Astrocyte (in vitro differentiated cells and primary cell): Measurements from ENCODE around the gene TBC1D2B. TPM values are rescaled to one million over a fixed set of nuclear protein-coding genes. Genes with fewer than 3 reads are reported as not detected.
"Not testable (repeated sequence)": the region's sequence is repeated elsewhere in the genome, so short reads cannot be mapped to it uniquely, and the experiment has no call there.

Source experiments
- DNase-seq: peaks from one replicate; pipeline ENCODE4 v3.0.0-alpha.2; 2010; ENCODE audit warnings: low read depth
- FAIRE-seq: peaks from 2 replicates; lab custom pipeline; 2011; peaks lifted over from hg19 to GRCh38; lab: Jason Lieb, UNC
- H2AFZ ChIP-seq: 2 replicates; pipeline ENCODE4 v1.6.0; 2012; ENCODE audit warnings: low read depth, low read length, inconsistent platforms
- H3K27ac ChIP-seq: 2 replicates; pipeline ENCODE4 v1.5.1; 2011; ENCODE audit warnings: low read depth, low read length, inconsistent platforms
- H3K27me3 ChIP-seq: 2 replicates; pipeline ENCODE4 v1.6.0; 2011; ENCODE audit warnings: low read length, inconsistent platforms; ENCODE audit not compliant: insufficient read depth
- H3K36me3 ChIP-seq: 2 replicates; pipeline ENCODE4 v1.5.1; 2011; ENCODE audit warnings: low read length, inconsistent platforms; ENCODE audit not compliant: insufficient read depth
- H3K4me1 ChIP-seq: 2 replicates; pipeline ENCODE4 v1.5.1; 2011; ENCODE audit warnings: low read length, inconsistent platforms; ENCODE audit not compliant: insufficient read depth
- H3K4me2 ChIP-seq: 2 replicates; pipeline ENCODE4 v1.6.0; 2012; ENCODE audit warnings: low read length, inconsistent platforms
- H3K4me3 ChIP-seq: 2 replicates; pipeline ENCODE4 v1.5.1; 2011; ENCODE audit warnings: low read depth, mild to moderate bottlenecking, low read length, inconsistent platforms; ENCODE audit not compliant: insufficient read depth
- H3K79me2 ChIP-seq: 2 replicates; pipeline ENCODE4 v1.6.0; 2012; ENCODE audit warnings: mild to moderate bottlenecking, low read length, inconsistent platforms; ENCODE audit not compliant: insufficient read depth
- H3K9ac ChIP-seq: 2 replicates; pipeline ENCODE4 v1.6.0; 2012; ENCODE audit warnings: mild to moderate bottlenecking, low read length, inconsistent platforms
- H3K9me3 ChIP-seq: 2 replicates; pipeline ENCODE4 v1.5.1; 2012; ENCODE audit warnings: low read depth, mild to moderate bottlenecking, low read length, inconsistent platforms; ENCODE audit not compliant: insufficient read depth
- H4K20me1 ChIP-seq: 2 replicates; pipeline ENCODE4 v1.6.0; 2012; ENCODE audit warnings: low read length, inconsistent platforms; ENCODE audit not compliant: insufficient read depth
- H3K27ac Mint-ChIP-seq: one replicate; pipeline ENCODE4 v1.8.0; 2021; ENCODE audit warnings: mild to moderate bottlenecking, mixed read lengths; ENCODE audit not compliant: unreplicated experiment
- H3K27me3 Mint-ChIP-seq: one replicate; pipeline ENCODE4 v1.8.0; 2021; ENCODE audit warnings: low read depth, mixed read lengths; ENCODE audit not compliant: unreplicated experiment
- H3K36me3 Mint-ChIP-seq: one replicate; pipeline ENCODE4 v1.8.0; 2021; ENCODE audit warnings: low read depth, mixed read lengths; ENCODE audit not compliant: unreplicated experiment
- H3K4me1 Mint-ChIP-seq: one replicate; pipeline ENCODE4 v1.8.0; 2021; ENCODE audit warnings: low read depth, mixed read lengths; ENCODE audit not compliant: unreplicated experiment
- H3K4me3 Mint-ChIP-seq: one replicate; pipeline ENCODE4 v1.8.0; 2021; ENCODE audit warnings: mild to moderate bottlenecking, moderate library complexity, mixed read lengths; ENCODE audit not compliant: unreplicated experiment
- H3K9me3 Mint-ChIP-seq: one replicate; pipeline ENCODE4 v1.8.0; 2021; ENCODE audit warnings: mild to moderate bottlenecking, mixed read lengths; ENCODE audit not compliant: unreplicated experiment
- CTCF ChIP-seq: IDR thresholded peaks from 2 replicates; pipeline ENCODE4 v1.5.1; 2011; ENCODE audit warnings: low read depth, mild to moderate bottlenecking, inconsistent platforms, low read length, moderate library complexity; ENCODE audit not compliant: insufficient read depth
- EZH2 ChIP-seq: IDR thresholded peaks from 2 replicates; pipeline ENCODE4 v1.6.1; 2012; ENCODE audit warnings: mild to moderate bottlenecking, low read length, inconsistent platforms; ENCODE audit not compliant: insufficient read depth
- total RNA-seq: library from RNA; stranded (reverse); gene quantifications from 2 replicates; pipeline ENCODE4 v1.2.1, GENCODE V29; 2021

The TBC1D2B gene
- total RNA-seq, 1 donor from 2014 or later = 21.3 TPM

GRCh38 chr15:78000091-78000926 lies 77.2 kb downstream of the TBC1D2B start:
- Mint-ChIP-seq H3K36me3 (peaks cover 23% of the 10 kb centered on the region), H3K4me3 (no peak overlapping the region), H3K27me3 (peaks cover 6% of the 10 kb centered on the region), H3K27ac (peak overlapping the region; percentile 18), H3K9me3 (no peaks in the 10 kb centered on the region), H3K4me1 (peaks cover 6% of the 10 kb centered on the region)
- peaks cover 10% of the 10 kb centered on the region for H3K36me3 ChIP-seq
- no peak overlapping the region for H3K4me3 ChIP-seq
- H3K27me3 ChIP-seq = no peaks in the 10 kb centered on the region
- H3K9me3 ChIP-seq = no peaks in the 10 kb centered on the region
- DNase-seq (peak; percentile 25), FAIRE-seq (no peak)
- no peak overlapping the region for H2AFZ ChIP-seq
- H3K4me2 ChIP-seq = no peak overlapping the region
- no peaks in the 10 kb centered on the region for H3K79me2 ChIP-seq
- no peak overlapping the region for H3K9ac ChIP-seq
- no peak overlapping the region for H3K27ac ChIP-seq
- TF ChIP-seq EZH2 = no peak
- peak; percentile 34 for TF ChIP-seq CTCF
- peaks cover 43% of the 10 kb centered on the region for H4K20me1 ChIP-seq
- peaks cover 15% of the 10 kb centered on the region for H3K4me1 ChIP-seq

- no peak overlapping the region for H3K4me2 ChIP-seq
- FAIRE-seq (no peak), DNase-seq (no peak)
- H3K36me3 ChIP-seq = peaks cover 10% of the 10 kb centered on the region
- Mint-ChIP-seq H3K36me3 (peaks cover 23% of the 10 kb centered on the region), H3K27ac (no peak overlapping the region), H3K27me3 (peaks cover 6% of the 10 kb centered on the region), H3K9me3 (no peaks in the 10 kb centered on the region), H3K4me3 (no peak overlapping the region), H3K4me1 (peaks cover 3% of the 10 kb centered on the region)
- H4K20me1 ChIP-seq = peaks cover 35% of the 10 kb centered on the region
- no peak overlapping the region for H3K27ac ChIP-seq
- H3K9ac ChIP-seq = no peak overlapping the region
- H3K4me1 ChIP-seq = peaks cover 11% of the 10 kb centered on the region
- TF ChIP-seq EZH2 = no peak
- no peak for TF ChIP-seq CTCF
- H3K9me3 ChIP-seq = no peaks in the 10 kb centered on the region
- no peaks in the 10 kb centered on the region for H3K27me3 ChIP-seq
- no peak overlapping the region for H2AFZ ChIP-seq
- no peaks in the 10 kb centered on the region for H3K79me2 ChIP-seq
- H3K4me3 ChIP-seq = no peak overlapping the region
Observed at GRCh38 chr15:77999486-77999885, 78.0 kb downstream of the TBC1D2B start.

GRCh38 chr15:77998592-77998991 lies 78.9 kb downstream of the TBC1D2B start:
- Histone ChIP-seq H3K4me2 (no peak overlapping the region), H3K27ac (no peak overlapping the region), H2AFZ (no peak overlapping the region), H3K79me2 (no peaks in the 10 kb centered on the region), H3K4me3 (no peak overlapping the region), H4K20me1 (peaks cover 29% of the 10 kb centered on the region), H3K27me3 (no peaks in the 10 kb centered on the region), H3K4me1 (peaks cover 16% of the 10 kb centered on the region), H3K9ac (no peak overlapping the region), H3K9me3 (no peaks in the 10 kb centered on the region), H3K36me3 (peaks cover 10% of the 10 kb centered on the region)
- no peak overlapping the region for H3K27ac Mint-ChIP-seq
- no peak for FAIRE-seq
- DNase-seq = no peak
- H3K36me3 Mint-ChIP-seq = peaks cover 20% of the 10 kb centered on the region
- H3K27me3 Mint-ChIP-seq = peaks cover 6% of the 10 kb centered on the region
- no peaks in the 10 kb centered on the region for H3K9me3 Mint-ChIP-seq
- peaks cover 10% of the 10 kb centered on the region for H3K4me1 Mint-ChIP-seq
- TF ChIP-seq CTCF (no peak), EZH2 (no peak)
- no peak overlapping the region for H3K4me3 Mint-ChIP-seq

- peaks cover 21% of the 10 kb centered on the region for H3K36me3 Mint-ChIP-seq
- H2AFZ ChIP-seq, H3K9me3 Mint-ChIP-seq, DNase-seq, H3K9ac ChIP-seq, H3K4me3 Mint-ChIP-seq, H3K9me3 ChIP-seq, H3K27me3 ChIP-seq, H3K4me2 ChIP-seq, H3K27ac ChIP-seq, H3K36me3 ChIP-seq, H3K27ac Mint-ChIP-seq, H3K4me3 ChIP-seq, H3K79me2 ChIP-seq, H3K27me3 Mint-ChIP-seq, FAIRE-seq: not testable (repeated sequence)
- H3K4me1 ChIP-seq = peaks cover 20% of the 10 kb centered on the region
- H4K20me1 ChIP-seq = peaks cover 26% of the 10 kb centered on the region
- peaks cover 14% of the 10 kb centered on the region for H3K4me1 Mint-ChIP-seq
Observed at GRCh38 chr15:77997761-77998554, 79.6 kb downstream of the TBC1D2B start.
